Measurements from ENCODE around the gene NT5C3B. TPM values are rescaled to one million over a fixed set of nuclear protein-coding genes. Genes with fewer than 3 reads are reported as not detected.

The NT5C3B gene
- total RNA-seq (57.4 and 67.3 TPM in 2 replicates), polyA plus RNA-seq (75.5 and 92.5 TPM in 2 replicates), polyA minus RNA-seq (53.4 and 54.1 TPM in 2 replicates), Bru-seq, nascent RNA (percentile 58 among the genes with signal in this experiment), BruChase-seq, experiment 1, labeled RNA remaining after a 6-hour chase (percentile 71 among the genes with signal in this experiment), BruChase-seq, experiment 2, labeled RNA remaining after a 2-hour chase (percentile 62 among the genes with signal in this experiment)
- 80.0 and 90.6 TPM in 2 replicates for polyA plus RNA-seq (2011; cell fraction: cytosol; rRNA removed)
- 84.8 and 107 TPM in 2 replicates for polyA plus RNA-seq (2011; cell fraction: nucleus; rRNA removed)
- 89.8 and 107 TPM in 2 replicates for polyA plus RNA-seq (2012)
- polyA minus RNA-seq (2011; cell fraction: cytosol; rRNA and poly(A)+ RNA removed): 23.6 TPM
- polyA minus RNA-seq (2011; cell fraction: nucleus; rRNA and poly(A)+ RNA removed): 23.1 and 30.6 TPM in 2 replicates
- long read RNA-seq, transcript NT5C3B-203 (9 exons, 975 nt): minor isoform, 16 of 169 reads
- long read RNA-seq, transcript NT5C3B-216 (8 exons, 1,534 nt): major isoform, 109 of 169 reads
- long read RNA-seq, partial matches to known transcripts: 7 of 169 reads
- long read RNA-seq, other reads (novel, unspliced or antisense): 30 of 169 reads

DNA sequence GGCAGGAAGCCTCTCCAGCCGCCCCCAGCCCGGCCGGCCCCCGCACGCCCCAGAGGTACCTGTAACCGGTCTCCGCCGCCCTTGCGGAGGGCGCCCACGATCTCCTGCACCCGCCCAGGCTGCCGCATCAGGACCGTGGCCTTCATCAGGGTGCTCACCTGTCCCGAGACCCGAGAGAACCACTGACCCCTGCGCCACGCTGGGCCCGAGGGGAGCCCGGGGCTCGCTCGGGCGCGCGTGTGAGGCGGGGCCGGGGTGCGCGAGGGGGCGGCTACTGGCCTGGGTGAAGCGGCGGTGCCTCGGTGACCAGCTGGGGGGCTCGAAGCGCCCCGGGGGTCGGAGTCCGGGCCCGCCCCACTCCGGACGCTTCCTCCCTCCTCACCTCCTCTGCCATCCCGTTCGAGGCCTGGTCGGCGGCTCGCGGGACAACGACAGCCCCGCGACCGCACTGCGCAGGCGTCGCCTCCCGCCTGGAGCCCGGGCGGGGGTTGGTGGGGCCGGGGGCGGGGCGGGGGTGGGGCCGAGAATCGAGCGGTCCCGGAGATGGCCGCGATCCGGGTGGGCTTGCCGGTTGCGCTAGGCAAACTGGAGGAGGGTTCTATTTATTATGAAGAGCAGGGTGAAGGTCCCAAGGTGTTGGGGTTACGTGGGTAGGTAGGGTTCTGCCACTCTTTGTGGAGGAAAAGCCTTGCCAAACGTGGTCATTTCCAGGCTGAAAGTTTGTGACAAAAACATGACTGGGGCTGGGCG is at the start of gene NT5C3B:
TSS of gene NT5C3B (minus strand) at position 433 of the 750 bp plus-strand sequence. CDS start at position 394, 39 bp downstream.
- peak within 1 kb of the TSS; percentile 62 to 80 (median 71) for H3K4me3 ChIP-seq (replicated peaks in 1 of 3; ENCODE audit: insufficient read depth in 1 of 3, low read depth in 1 of 3, low read length in 3 of 3)
- peak; percentile 44 for DNase-seq (ENCODE audit: low read depth, low spot score)
- intact Hi-C loops (cut with micrococcal nuclease) (loop anchor here (1.0 kb wide), 1 partner anchor 98 kb away; no protein-coding TSS in a partner anchor), dilution Hi-C loops (cut with MboI; ENCODE audit: extremely low pct_ligation_motif_present, low sequenced_read_pairs) (no loop called here)
- TF ChIP-seq POLR2AphosphoS5 (IDR thresholded peaks at IDR 0.05; ENCODE audit: insufficient read depth, low read depth, low read length): peak; percentile 60
- no peak for TF ChIP-seq GATA2 (IDR thresholded peaks at IDR 0.05; ENCODE audit: insufficient read depth, insufficient read length, low read depth, low read length)
- TF ChIP-seq JUN (IDR thresholded peaks at IDR 0.05; ENCODE audit: borderline replicate concordance, insufficient read depth, insufficient read length, low read depth): no peak
- no peak for TF ChIP-seq FOS (IDR thresholded peaks at IDR 0.05; ENCODE audit: borderline replicate concordance, insufficient read depth, low read length)
- TF ChIP-seq EZH2 (IDR thresholded peaks at IDR 0.05; ENCODE audit: borderline replicate concordance, low read depth, low read length, severe bottlenecking): no peak
- no peak for TF ChIP-seq MYC (IDR thresholded peaks at IDR 0.05; ENCODE audit: low read depth, low read length)
- TF ChIP-seq POLR2A (IDR thresholded peaks at IDR 0.05; ENCODE audit: low read depth, low read length): no peak
- peak within 1 kb of the TSS; percentile 34 for H3K9ac ChIP-seq (replicated peaks; ENCODE audit: extremely low read depth, insufficient read depth, low read length)
- no peaks in the 10 kb centered on the region for H4K20me1 ChIP-seq (replicated peaks; ENCODE audit: control insufficient read depth, extremely low read depth, insufficient read depth, low read length)
- BruUV-seq (replicated peaks): no TSS peak
- CTCF ChIA-PET: interaction anchor here (1.4 kb wide), 1 partner anchor 10 kb away, joined by 3 read pairs; no protein-coding TSS in a partner anchor
- H3K27me3 ChIP-seq (ENCODE audit: control insufficient read depth in 2 of 2, insufficient read depth in 2 of 2, low read length in 2 of 2): no peaks in the 10 kb centered on the region
- peak within 1 kb of the TSS; percentile 87 for H3K4me2 ChIP-seq (ENCODE audit: insufficient read depth, low read length)
- no peak within 1 kb of the TSS for H3K27ac ChIP-seq (ENCODE audit: insufficient read depth, low read depth, low read length)
- no peak for FAIRE-seq
- POLR2A ChIA-PET: no interaction called here
- H3K9me3 ChIP-seq (replicated peaks; ENCODE audit: control insufficient read depth, insufficient read depth, low read length): no peaks in the 10 kb centered on the region
- peaks cover 0 to 11% of the 10 kb centered on the region in 2 experiments for H3K36me3 ChIP-seq (ENCODE audit: control insufficient read depth in 2 of 2, extremely low read depth in 1 of 2, insufficient read depth in 2 of 2, low read length in 2 of 2)
- peaks cover 3% of the 10 kb centered on the region for H3K79me2 ChIP-seq (ENCODE audit: control insufficient read depth, insufficient read depth, low read length)
- H3K9me1 ChIP-seq (replicated peaks; ENCODE audit: control insufficient read depth, extremely low read depth, insufficient read depth, low read length): no peaks in the 10 kb centered on the region
- H2AFZ ChIP-seq (ENCODE audit: low read depth, low read length): peak within 1 kb of the TSS; percentile 100
- H3K4me1 ChIP-seq (ENCODE audit: control insufficient read depth, extremely low read depth, insufficient read depth, low read length): peaks cover 5% of the 10 kb centered on the region

All from endothelial cell of umbilical vein (primary cell).